Activated CD8-positive, alpha-beta memory T cell treated with anti-CD3 and anti-CD28 coated beads, Interleukin-2, amount 50 U/mL, for 1 hour (primary cell): Measurements from ENCODE around the gene ZNF454.

Experiments
- DNase-seq: peaks from one replicate; pipeline ENCODE4 v3.0.0-alpha.2; 2020; ENCODE audit errors: extremely low read depth

Gene ZNF454

GRCh38 chr5:178993236-178993765, 52.3 kb downstream of the ZNF454 start:
- no peak for DNase-seq

GRCh38 chr5:178993955-178994579, 53.1 kb downstream of the ZNF454 start:
- no peak for DNase-seq

GRCh38 chr5:178994580-178995340, 53.8 kb downstream of the ZNF454 start, which contains the start of gene GRM6:
Gene GRM6, minus strand, starts transcription at chr5:178995320. Its CDS starts 376 bp downstream, at chr5:178994944.
- no peak for DNase-seq

GRCh38 chr5:178995341-178995690, 54.3 kb downstream of the ZNF454 start:
- no peak for DNase-seq

GRCh38 chr5:178996156-178996555, 55.2 kb downstream of the ZNF454 start:
- DNase-seq: no peak

GRCh38 chr5:178997191-178997590, 56.2 kb downstream of the ZNF454 start:
- DNase-seq: no peak

GRCh38 chr5:178998441-178998840, 57.4 kb downstream of the ZNF454 start:
- no peak for DNase-seq

- no peak for DNase-seq
These were observed 65.6 kb downstream of the ZNF454 start for GRCh38 chr5:179006564-179006963.

GRCh38 chr5:179008667-179009066, 67.7 kb downstream of the ZNF454 start:
- no peak for DNase-seq
